SIG-M5 treated with dmso at 0.1 percent for 504 hours (cell line): ENCODE results near the gene TMEM44.

Experiments
- DNase-seq: peaks from one replicate; lab custom pipeline; 2025; ENCODE audit not compliant: unreplicated experiment; lab: John Stamatoyannopoulos, UW

The TMEM44 gene

GRCh38 chr3:194633349-194634004, at the start of gene TMEM44:
TSS of gene TMEM44 (minus strand) at chr3:194633419. CDS start at chr3:194633215, 204 bp downstream.
- peak; percentile 87 for DNase-seq

DNA sequence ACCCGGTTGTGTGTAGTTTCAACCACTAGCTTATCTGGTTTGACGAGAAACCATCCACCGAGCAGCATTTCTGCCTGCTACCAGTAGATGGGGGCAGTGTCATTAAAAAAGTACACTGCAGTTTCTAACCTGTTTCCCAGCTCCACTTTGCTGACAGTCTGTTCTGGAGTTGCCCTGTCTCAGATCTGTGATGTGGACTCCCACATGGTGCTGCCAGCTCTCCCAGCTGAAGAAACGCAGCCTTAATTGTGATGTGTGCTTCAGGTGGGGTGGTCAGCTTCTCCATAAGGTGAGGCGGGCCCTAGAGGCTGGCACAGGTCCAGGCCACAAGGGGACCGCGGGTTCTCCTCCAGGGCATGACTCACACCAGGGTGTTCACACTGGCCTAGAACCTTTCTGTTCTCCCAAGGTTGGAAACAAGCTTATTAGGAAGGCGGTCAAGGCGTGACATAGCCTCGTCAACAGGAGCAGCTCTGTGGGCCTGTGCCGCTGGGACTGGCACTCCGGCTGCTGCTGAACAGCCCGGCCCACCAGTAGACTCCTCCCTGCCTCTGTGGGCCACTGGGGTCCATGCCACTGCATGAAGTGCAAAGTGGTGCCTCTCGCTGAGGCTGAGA, 49.6 kb upstream of the TMEM44 start:
- peak; percentile 92 for DNase-seq

DNA sequence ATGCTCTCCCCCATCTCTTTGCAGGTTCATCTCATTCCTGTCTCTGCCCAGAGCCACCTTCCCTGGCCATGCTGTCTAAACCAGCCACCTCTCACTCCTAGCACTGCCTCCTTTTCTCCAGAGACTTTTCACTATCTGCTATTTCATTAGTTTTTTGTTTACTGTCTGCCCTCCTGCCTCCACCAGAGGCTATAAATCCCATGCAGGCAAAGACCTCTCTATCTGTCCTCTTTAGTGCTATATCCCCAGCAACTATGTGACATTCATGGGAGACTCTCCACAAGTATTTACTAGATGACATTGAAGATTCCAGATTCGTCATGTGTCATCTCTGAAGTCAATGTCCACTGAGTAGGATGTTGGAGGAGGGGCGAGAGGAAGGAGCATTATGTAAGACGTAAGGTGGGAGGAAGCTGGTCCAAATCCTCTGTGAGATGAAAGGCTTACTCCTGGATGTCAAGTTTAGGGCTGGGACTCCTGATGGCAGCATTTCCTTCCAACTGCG, 49.0 kb upstream of the TMEM44 start:
- no peak for DNase-seq

DNA sequence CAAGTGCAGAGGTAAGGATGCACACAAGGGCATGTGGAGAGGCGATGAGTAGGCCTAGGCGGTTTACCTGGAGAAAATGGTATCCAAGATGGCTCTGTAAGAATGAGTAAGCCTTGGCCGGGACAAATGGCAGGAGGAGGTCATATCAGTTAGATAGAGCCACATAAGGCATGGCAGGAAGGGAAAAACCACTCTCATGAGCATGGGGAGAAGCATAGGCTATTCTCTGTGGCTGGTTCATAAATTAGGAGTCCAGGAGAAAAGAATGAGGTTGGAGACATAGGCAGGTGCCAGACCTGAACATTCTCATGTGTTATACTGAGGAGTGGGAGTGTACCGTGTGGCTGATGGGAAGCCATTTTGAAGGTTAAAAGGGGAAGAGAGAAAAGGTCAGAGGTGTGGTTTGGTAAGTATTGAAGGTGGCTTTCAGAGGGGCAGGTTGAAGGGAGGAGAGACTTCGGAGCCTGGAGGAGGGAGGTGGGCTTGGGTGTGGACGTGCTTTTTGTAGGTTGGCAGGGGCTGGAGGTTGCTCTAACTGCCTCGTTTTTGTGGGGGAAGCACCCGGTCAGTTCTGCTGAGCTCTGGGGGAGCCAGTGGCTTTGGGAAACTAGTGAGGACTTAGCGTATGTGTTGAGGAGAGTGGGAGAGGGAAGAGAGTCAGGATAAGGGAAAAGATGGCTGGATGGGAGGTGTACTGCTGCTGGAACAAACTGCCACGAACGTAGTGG, 47.8 kb upstream of the TMEM44 start:
- no peak for DNase-seq

DNA sequence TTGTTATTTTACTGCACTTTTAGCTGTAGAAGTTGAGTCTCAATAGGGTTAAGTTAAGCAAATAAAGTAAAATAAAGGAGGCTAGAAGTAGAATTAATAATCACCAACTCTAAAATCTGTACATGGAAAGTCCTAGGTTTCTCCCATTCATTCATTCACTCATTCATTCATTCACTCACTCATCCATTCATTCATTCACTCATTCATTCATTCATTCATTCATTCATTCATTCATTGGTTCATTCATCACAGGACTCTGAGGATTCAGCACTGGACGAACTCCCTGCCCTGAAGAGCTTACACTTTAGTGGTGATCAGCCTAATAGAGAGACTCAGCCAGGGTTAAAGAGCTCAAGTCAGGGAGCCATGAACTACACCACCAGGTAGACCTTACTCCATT, 43.3 kb upstream of the TMEM44 start:
- DNase-seq: no peak

- no peak for DNase-seq
Measured at GRCh38 chr3:194675680-194676079, 42.5 kb upstream of the TMEM44 start.

GRCh38 chr3:194675081-194675640, 41.9 kb upstream of the TMEM44 start:
- DNase-seq: no peak

- DNase-seq: no peak
Measured at GRCh38 chr3:194673761-194674160, 40.5 kb upstream of the TMEM44 start.

DNA sequence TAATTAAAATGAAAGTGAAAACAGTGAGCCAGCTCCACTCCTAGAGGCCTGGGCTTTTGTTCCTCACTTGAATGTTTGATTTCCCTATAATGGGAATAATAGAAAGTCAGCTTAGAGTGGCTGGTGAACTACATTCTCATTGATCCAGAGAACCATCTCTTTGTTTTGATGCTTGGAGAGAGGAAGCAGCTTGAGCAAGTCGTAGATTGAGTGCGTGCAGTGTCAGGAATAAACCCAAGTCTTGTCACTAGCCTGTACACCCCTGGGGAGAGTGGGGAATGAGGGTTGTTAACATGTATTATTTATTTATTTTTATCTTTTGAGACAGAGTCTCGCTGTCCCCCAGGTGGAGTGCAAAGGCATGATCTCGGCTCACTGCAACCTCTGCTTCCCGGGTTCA, 39.7 kb upstream of the TMEM44 start:
- no peak for DNase-seq

GRCh38 chr3:194671900-194672808, 38.9 kb upstream of the TMEM44 start, which contains the start of gene LSG1:
TSS of gene LSG1 (minus strand) at chr3:194672191. CDS start at chr3:194672162, 29 bp downstream.
- peak; percentile 97 for DNase-seq

DNA sequence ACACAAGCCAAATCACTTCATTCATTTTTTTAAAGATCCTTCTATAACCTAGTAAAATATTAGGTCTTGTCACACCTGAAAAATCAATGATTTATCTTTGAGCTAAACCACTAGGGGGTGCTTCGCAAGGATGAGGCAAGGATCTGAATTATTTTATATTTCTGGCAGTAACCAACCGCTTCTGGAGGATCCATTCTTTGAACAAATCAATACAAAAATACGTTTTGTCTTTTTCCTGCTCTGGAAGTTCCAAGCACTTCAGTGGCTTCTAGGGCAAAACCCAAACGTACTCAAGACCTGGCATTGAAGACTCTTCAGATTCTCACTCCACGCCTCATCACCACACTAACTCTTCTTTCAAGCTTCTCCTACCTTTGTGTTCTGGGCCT, 38.3 kb upstream of the TMEM44 start:
- DNase-seq: peak; percentile 49

GRCh38 chr3:194667363-194667762, 34.1 kb upstream of the TMEM44 start:
- DNase-seq: no peak

GRCh38 chr3:194664857-194665256, 31.6 kb upstream of the TMEM44 start:
- no peak for DNase-seq

GRCh38 chr3:194661946-194662345, 28.7 kb upstream of the TMEM44 start:
- DNase-seq: no peak

GRCh38 chr3:194661374-194661773, 28.2 kb upstream of the TMEM44 start:
- DNase-seq: no peak

DNA sequence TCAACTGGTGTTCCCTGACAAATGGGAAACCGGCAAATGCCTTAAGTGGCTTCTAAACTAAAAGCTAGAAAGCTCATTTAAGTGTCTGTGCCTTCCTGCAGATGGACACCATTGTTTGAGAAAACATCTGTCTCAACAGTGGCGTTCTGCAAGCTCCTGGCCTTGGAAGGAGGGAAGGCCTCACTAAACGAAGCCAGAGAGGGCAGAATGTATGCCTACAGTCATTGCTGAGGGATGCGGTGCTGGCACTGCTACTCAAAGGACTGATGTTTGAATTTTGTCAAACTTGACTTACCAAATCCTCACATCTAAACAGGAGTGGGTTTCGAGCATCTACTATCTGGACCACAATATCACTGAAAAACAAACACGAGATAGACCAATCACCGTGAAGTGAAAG, 26.6 kb upstream of the TMEM44 start:
- no peak for DNase-seq

DNA sequence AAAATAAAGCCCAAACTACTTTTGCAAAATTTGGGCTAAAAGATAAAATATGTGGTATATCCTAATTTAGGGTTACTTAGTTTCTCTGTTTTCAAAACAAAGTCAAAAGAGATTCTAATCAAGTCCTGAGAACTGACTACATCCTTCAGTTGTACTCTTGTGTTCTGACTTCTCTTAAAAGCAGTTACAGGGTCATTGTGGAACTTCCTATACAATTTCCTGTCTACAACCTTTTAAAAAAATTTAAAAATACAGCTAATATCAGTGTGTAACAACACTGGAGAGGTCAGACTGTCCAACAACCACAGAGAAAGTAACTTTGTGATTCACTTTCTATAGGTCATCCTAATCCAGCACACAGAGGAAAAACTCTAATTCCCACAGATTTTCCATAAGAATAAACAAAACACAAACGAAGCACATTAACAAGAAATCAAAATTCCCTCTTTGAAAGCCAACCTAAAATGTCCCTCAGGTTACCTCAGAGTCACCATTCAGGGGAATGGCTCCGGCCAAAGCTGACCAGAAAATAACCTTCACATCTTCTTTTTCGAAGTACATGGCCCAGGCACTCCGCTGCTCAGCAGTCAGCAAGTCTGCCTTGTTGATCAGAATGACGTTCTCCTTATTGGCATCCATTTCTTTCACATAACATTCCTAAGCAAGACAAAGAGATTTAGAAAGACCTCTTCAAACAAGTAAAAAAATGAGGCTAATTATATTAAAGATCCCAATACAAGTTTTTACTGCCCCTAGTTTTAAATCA, 25.4 kb upstream of the TMEM44 start:
- no peak for DNase-seq

DNA sequence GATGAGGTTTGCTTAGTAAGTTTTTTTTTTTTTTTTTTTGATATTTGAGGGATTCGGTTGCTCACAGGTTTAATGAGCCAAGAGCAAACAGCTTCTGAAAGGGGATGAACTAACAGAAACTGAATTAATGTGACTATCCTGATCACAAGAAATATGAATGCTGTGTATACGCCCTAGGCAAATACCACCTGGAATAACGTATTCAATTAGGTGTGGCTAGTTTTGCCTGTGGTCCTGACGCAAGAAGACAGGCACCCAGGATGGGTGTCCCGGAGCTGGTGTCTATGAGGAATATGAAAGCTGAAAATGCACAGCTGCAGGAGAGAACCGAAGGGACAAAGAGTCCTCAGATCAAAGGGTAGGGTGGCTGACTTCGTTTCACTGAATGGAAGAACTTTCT, 24.2 kb upstream of the TMEM44 start:
- peak; percentile 22 for DNase-seq

- DNase-seq: no peak
Measured at GRCh38 chr3:194654443-194654842, 21.2 kb upstream of the TMEM44 start.

- no peak for DNase-seq
Measured at GRCh38 chr3:194647747-194648146, 14.5 kb upstream of the TMEM44 start.
